Measurements from ENCODE around the gene REC8.

Gene REC8

GRCh38 chr14:24145690-24146452 is 26.0 kb upstream of the REC8 start:
- peak overlapping the region; percentile 75 for H3K4me3 ChIP-seq (replicated peaks; ENCODE audit: low read depth, low read length)
- DNase-seq (ENCODE audit: extremely low read depth, low read depth): no peak
- TF ChIP-seq, protein P1, sequence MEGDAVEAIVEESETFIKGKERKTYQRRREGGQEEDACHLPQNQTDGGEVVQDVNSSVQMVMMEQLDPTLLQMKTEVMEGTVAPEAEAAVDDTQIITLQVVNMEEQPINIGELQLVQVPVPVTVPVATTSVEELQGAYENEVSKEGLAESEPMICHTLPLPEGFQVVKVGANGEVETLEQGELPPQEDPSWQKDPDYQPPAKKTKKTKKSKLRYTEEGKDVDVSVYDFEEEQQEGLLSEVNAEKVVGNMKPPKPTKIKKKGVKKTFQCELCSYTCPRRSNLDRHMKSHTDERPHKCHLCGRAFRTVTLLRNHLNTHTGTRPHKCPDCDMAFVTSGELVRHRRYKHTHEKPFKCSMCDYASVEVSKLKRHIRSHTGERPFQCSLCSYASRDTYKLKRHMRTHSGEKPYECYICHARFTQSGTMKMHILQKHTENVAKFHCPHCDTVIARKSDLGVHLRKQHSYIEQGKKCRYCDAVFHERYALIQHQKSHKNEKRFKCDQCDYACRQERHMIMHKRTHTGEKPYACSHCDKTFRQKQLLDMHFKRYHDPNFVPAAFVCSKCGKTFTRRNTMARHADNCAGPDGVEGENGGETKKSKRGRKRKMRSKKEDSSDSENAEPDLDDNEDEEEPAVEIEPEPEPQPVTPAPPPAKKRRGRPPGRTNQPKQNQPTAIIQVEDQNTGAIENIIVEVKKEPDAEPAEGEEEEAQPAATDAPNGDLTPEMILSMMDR (IDR thresholded peaks at IDR 0.05; ENCODE audit: low read depth, low read length, missing control alignments): no peak

DNA sequence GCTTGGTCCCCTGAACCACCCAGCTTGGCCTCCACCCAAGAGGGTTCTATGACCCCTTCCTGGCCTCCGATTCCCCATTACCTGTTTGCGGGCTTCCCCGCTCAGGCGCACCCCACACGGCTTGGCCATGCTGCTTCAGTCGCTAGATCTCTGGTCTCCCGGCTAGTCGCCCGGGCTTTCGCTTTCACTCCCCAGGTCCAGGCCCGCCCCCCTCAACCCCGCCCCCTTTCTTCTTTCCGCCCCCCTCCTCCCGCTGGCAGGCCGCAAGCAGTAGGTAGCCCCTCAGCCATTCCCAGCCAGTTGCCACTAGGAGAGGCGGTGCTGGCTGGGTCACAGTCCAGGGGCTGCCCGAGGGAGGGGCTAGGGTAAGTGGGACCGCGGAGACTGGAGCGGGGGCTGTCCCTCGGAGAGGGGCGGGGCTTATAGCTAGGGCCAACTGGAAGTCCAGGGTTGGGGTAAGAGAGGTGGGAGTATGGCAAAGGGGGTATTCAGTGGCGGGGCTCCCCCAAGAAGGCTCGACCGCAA is 25.4 kb upstream of the REC8 start, which contains the start of gene PSME2:
Gene PSME2 (minus strand): TSS at position 158 of the 525 bp plus-strand sequence. CDS start 29 bp downstream, at position 129.
- TF ChIP-seq, protein P1 (IDR thresholded peaks at IDR 0.05; ENCODE audit: low read depth, low read length, missing control alignments): no peak
- H3K4me3 ChIP-seq (replicated peaks; ENCODE audit: low read depth, low read length): peak within 1 kb of the TSS; percentile 75
- peak; percentile 85 for DNase-seq (ENCODE audit: extremely low read depth, low read depth)

GRCh38 chr14:24146978-24147760 is 24.7 kb upstream of the REC8 start, which contains the start of gene RNF31:
TSS of gene RNF31 (plus strand) at chr14:24147498. CDS start at chr14:24147699, 201 bp downstream.
- peak within 1 kb of the TSS; percentile 75 for H3K4me3 ChIP-seq (replicated peaks; ENCODE audit: low read depth, low read length)
- peak; percentile 94 for DNase-seq (ENCODE audit: extremely low read depth, low read depth)
- TF ChIP-seq, protein P1 (IDR thresholded peaks at IDR 0.05; ENCODE audit: low read depth, low read length, missing control alignments): no peak

DNA sequence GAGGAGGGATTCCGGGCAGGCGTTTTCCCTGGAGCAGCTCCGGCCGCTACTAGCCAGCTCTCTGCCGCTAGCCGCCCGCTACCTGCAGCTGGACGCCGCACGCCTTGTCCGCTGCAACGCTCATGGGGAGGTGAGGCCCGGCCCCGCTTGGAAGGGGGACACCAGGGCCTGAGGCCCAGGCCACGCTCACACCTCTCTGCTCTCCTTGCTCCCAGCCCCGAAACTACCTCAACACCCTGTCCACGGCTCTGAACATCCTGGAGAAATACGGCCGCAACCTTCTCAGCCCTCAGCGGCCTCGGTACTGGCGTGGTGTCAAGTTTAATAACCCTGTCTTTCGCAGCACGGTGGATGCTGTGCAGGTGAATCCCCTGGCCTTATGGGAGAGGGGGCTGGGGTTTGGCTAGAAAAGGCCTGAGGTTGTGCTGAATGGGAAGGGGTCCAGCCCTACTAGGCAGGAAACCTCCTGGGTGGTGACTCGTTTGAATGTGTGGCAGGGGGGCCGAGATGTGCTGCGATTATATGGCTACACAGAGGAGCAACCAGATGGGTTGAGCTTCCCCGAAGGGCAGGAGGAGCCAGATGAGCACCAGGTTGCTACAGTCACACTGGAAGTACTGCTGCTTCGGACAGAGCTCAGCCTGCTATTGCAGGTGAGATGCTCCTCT is 24.0 kb upstream of the REC8 start:
- no peak for DNase-seq (ENCODE audit: extremely low read depth, low read depth)
- TF ChIP-seq, protein P1 (IDR thresholded peaks at IDR 0.05; ENCODE audit: low read depth, low read length, missing control alignments): no peak
- H3K4me3 ChIP-seq (replicated peaks; ENCODE audit: low read depth, low read length): peak overlapping the region; percentile 75

DNA sequence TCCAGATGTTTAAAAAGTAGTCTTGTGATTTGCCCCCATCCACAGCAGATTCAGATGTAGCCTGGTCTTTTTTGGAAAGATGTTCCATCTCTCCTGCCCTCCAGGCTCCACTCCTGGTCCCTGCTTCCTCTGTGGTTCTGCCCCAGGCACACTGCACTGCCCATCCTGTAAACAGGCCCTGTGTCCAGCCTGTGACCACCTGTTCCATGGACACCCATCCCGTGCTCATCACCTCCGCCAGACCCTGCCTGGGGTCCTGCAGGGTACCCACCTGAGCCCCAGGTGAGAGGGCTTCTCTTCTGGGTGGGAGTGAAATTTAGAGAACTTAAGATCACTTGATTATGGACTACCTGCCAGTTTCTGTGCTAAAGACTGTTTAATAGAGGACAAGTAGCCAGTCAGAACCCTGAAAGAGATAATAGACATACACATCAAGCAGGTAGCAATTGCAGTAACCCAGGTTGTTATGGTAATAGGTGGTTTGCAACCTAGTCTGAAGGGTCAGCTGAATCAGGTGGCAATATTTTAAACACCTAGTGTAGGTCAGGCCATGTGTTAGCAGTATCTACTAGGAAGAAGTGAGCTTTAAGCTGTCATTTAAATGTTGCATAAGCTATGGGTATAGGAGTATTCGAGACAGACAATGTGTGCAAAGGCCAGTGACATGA is 22.4 kb upstream of the REC8 start:
- DNase-seq (ENCODE audit: extremely low read depth, low read depth): no peak
- H3K4me3 ChIP-seq (replicated peaks; ENCODE audit: low read depth, low read length): no peak overlapping the region
- TF ChIP-seq, protein P1 (IDR thresholded peaks at IDR 0.05; ENCODE audit: low read depth, low read length, missing control alignments): no peak

GRCh38 chr14:24150061-24150460 is 21.8 kb upstream of the REC8 start:
- TF ChIP-seq, protein P1 (IDR thresholded peaks at IDR 0.05; ENCODE audit: low read depth, low read length, missing control alignments): no peak
- no peak for DNase-seq (ENCODE audit: extremely low read depth, low read depth)
- H3K4me3 ChIP-seq (replicated peaks; ENCODE audit: low read depth, low read length): no peak overlapping the region

Measured in HFF-Myc (cell line).